Stimulated activated CD8-positive, alpha-beta memory T cell treated with anti-CD3 and anti-CD28 coated beads, Interleukin-12 subunit alpha, Interleukin-12 subunit beta, amount 100 ng/mL, for 24 hours (primary cell): ENCODE data around the gene ROR1.

Experiments used
- DNase-seq: peaks from one replicate; pipeline ENCODE4 v3.0.0-alpha.2; 2020; ENCODE audit errors: extremely low read depth

Gene ROR1

GRCh38 chr1:63975481-63975880, 201.7 kb downstream of the ROR1 start:
- DNase-seq: no peak

- DNase-seq: no peak
Measured at GRCh38 chr1:63976006-63976405, 202.2 kb downstream of the ROR1 start.

GRCh38 chr1:63977466-63977865, 203.6 kb downstream of the ROR1 start:
- DNase-seq: no peak

- no peak for DNase-seq
Measured at GRCh38 chr1:63980740-63981407, 207.1 kb downstream of the ROR1 start.

GRCh38 chr1:63981408-63981773, 207.6 kb downstream of the ROR1 start:
- no peak for DNase-seq

GRCh38 chr1:63982201-63982600, 208.4 kb downstream of the ROR1 start:
- DNase-seq: no peak

- no peak for DNase-seq
Measured at GRCh38 chr1:63983391-63984256, 209.8 kb downstream of the ROR1 start.

- DNase-seq: no peak
Measured at GRCh38 chr1:63984257-63984929, 210.6 kb downstream of the ROR1 start.

- no peak for DNase-seq
Measured at GRCh38 chr1:63984930-63985290, 211.1 kb downstream of the ROR1 start.

GRCh38 chr1:63987014-63987627, 213.3 kb downstream of the ROR1 start:
- no peak for DNase-seq

GRCh38 chr1:63987628-63988024, 213.8 kb downstream of the ROR1 start:
- DNase-seq: no peak

- no peak for DNase-seq
Measured at GRCh38 chr1:63988941-63989340, 215.1 kb downstream of the ROR1 start.

GRCh38 chr1:63991685-63992084, 217.9 kb downstream of the ROR1 start:
- no peak for DNase-seq

- DNase-seq: no peak
Measured at GRCh38 chr1:64000021-64000420, 226.2 kb downstream of the ROR1 start.

GRCh38 chr1:64001038-64001437, 227.2 kb downstream of the ROR1 start:
- DNase-seq: no peak

GRCh38 chr1:64004451-64005025, 230.7 kb downstream of the ROR1 start:
- DNase-seq: no peak

GRCh38 chr1:64005801-64006200, 232.0 kb downstream of the ROR1 start:
- DNase-seq: no peak

GRCh38 chr1:64006276-64007051, 232.6 kb downstream of the ROR1 start:
- DNase-seq: no peak

- DNase-seq: no peak
Measured at GRCh38 chr1:64010316-64010715, 236.5 kb downstream of the ROR1 start.

- no peak for DNase-seq
Measured at GRCh38 chr1:64013395-64013794, 239.6 kb downstream of the ROR1 start.

GRCh38 chr1:64019818-64020217, 246.0 kb downstream of the ROR1 start:
- no peak for DNase-seq
